GM23338 (cell line): ENCODE results near the gene CASK.

ENCODE experiments used
- CTCF ChIP-seq, 2 experiments: fragments of 200-600 bp in 1 of 2; sonication (generic) in 1 of 2; conservative IDR thresholded peaks; 2 replicates each; pipeline versions ENCODE4 v1.5.1 to v1.6.1; 2016 to 2017; ENCODE audit warnings: antibody characterized with exemption in 2 of 2, low read depth in 2 of 2, mild to moderate bottlenecking in 2 of 2, moderate library complexity in 1 of 2
- ETS1 ChIP-seq: IDR thresholded peaks from 2 replicates; pipeline ENCODE4 v1.6.1; 2016; ENCODE audit warnings: antibody characterized with exemption
- EZH2 ChIP-seq: fragments of 200-600 bp; sonication (generic); IDR thresholded peaks from one replicate; pipeline ENCODE4 v1.8.0; 2017; ENCODE audit warnings: antibody characterized with exemption, mild to moderate bottlenecking, low read depth; ENCODE audit not compliant: unreplicated experiment
- EZH2phosphoT487 ChIP-seq: fragments of 200-600 bp; sonication (generic); IDR thresholded peaks from one replicate; pipeline ENCODE4 v1.8.1; 2018; ENCODE audit warnings: antibody characterized with exemption; ENCODE audit not compliant: unreplicated experiment
- POLR2AphosphoS5 ChIP-seq: IDR thresholded peaks from 2 replicates; pipeline ENCODE4 v1.6.1; 2016; ENCODE audit warnings: antibody characterized with exemption, low read depth
- REST ChIP-seq: IDR thresholded peaks from one replicate; pipeline ENCODE4 v1.6.1; 2018; ENCODE audit warnings: antibody characterized with exemption; ENCODE audit not compliant: unreplicated experiment
- STAT1 ChIP-seq: IDR thresholded peaks from one replicate; pipeline ENCODE4 v1.6.1; 2016; ENCODE audit warnings: antibody characterized with exemption; ENCODE audit not compliant: unreplicated experiment

- TF ChIP-seq EZH2phosphoT487 (no peak), CTCF (conservative IDR thresholded peaks at IDR 0.05; ENCODE audit: low read depth in 2 of 2) (peak; percentile 37 to 45), REST (no peak), EZH2 (no peak), POLR2AphosphoS5 (no peak), STAT1 (no peak), ETS1 (no peak)
These were observed 59.8 kb downstream of the CASK start for GRCh38 chrX:41863343-41864203.
